Peyer's patch (tissue), 4 donors: ENCODE results near the gene EFS. TPM values are rescaled to one million over a fixed set of nuclear protein-coding genes. Genes with fewer than 3 reads are reported as not detected.
A peak's percentile ranks its signal among the peaks of the same experiment; 100 is the strongest.

ENCODE experiments used
- DNase-seq, 3 donors: peaks; one replicate each; pipeline ENCODE4 v3.0.0-alpha.2; 2017 to 2019
- H3K27ac ChIP-seq, 4 donors: fragments of 200-600 bp; sonication (generic); one replicate each; pipeline ENCODE4 v1.5.1; 2016 to 2019
- H3K27me3 ChIP-seq, 2 donors: fragments of 200-600 bp; sonication (generic); one replicate each; pipeline ENCODE4 v1.5.1; 2019
- H3K36me3 ChIP-seq, 3 donors: fragments of 200-600 bp; sonication (generic); one replicate each; pipeline ENCODE4 v1.5.1; 2016 to 2019
- H3K4me1 ChIP-seq, 4 donors: fragments of 200-600 bp; sonication (generic); one replicate each; pipeline ENCODE4 v1.5.1; 2016 to 2019
- H3K4me3 ChIP-seq, 4 donors: fragments of 200-600 bp; sonication (generic); 1 replicate in 3 of 4; 2 replicates in 1 of 4; pipeline ENCODE4 v1.5.1; 2016 to 2019; ENCODE audit warnings: mild to moderate bottlenecking in 1 of 4
- H3K9me3 ChIP-seq, 4 donors: fragments of 200-600 bp; sonication (generic); one replicate each; pipeline ENCODE4 v1.5.1; 2016 to 2019; ENCODE audit warnings: mild to moderate bottlenecking in 1 of 4
- POLR2A ChIP-seq, 2 donors: fragments of 450-650 bp; IDR thresholded peaks; one replicate each; pipeline ENCODE4 v1.5.1; 2017; ENCODE audit warnings: antibody characterized with exemption in 2 of 2, mild to moderate bottlenecking in 2 of 2, moderate library complexity in 2 of 2
- total RNA-seq, 4 donors: library from RNA; depleted of rRNA; stranded (reverse); fragments of >200 nt; gene quantifications; one replicate each; pipeline ENCODE4 v1.1.0, GENCODE V29; 2016
- TF ChIP-seq, protein P1 (sequence below), 6 experiments: fragments of 450-650 bp in 4 of 6; fragments of 200-600 bp in 2 of 6; sonication (generic) in 1 of 6; IDR thresholded peaks; one replicate each; pipeline ENCODE4 v1.5.1; 2017 to 2019; ENCODE audit warnings: antibody characterized with exemption in 6 of 6, mild to moderate bottlenecking in 3 of 6, moderate library complexity in 1 of 6

The EFS gene
- total RNA-seq, 4 donors from 2014 or later: 2.1 to 4.4 (median 4.1) TPM; not detected in 1

DNA sequence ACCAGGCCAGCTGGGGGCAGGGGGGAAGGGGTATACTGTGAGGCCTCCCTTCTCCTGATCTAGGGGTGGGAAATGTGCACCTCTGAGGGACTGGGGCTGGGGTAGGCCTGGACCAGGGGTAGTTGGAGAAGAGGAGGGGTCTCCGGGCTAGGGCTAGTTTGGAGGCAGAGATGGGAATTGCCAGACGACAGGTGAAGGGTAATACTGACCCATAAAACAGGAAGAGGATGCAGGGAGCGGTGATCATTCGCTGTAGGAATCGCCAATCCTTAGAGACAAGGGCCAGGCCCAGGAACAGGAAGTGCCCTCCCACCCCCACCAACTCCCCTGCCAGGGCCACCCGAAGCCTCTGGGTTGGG lies 16.7 kb downstream of the EFS start:
- no peak overlapping the region for H3K27ac ChIP-seq
- no peaks in the 10 kb centered on the region for H3K9me3 ChIP-seq
- TF ChIP-seq, protein P1, sequence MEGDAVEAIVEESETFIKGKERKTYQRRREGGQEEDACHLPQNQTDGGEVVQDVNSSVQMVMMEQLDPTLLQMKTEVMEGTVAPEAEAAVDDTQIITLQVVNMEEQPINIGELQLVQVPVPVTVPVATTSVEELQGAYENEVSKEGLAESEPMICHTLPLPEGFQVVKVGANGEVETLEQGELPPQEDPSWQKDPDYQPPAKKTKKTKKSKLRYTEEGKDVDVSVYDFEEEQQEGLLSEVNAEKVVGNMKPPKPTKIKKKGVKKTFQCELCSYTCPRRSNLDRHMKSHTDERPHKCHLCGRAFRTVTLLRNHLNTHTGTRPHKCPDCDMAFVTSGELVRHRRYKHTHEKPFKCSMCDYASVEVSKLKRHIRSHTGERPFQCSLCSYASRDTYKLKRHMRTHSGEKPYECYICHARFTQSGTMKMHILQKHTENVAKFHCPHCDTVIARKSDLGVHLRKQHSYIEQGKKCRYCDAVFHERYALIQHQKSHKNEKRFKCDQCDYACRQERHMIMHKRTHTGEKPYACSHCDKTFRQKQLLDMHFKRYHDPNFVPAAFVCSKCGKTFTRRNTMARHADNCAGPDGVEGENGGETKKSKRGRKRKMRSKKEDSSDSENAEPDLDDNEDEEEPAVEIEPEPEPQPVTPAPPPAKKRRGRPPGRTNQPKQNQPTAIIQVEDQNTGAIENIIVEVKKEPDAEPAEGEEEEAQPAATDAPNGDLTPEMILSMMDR (IDR thresholded peaks at IDR 0.05): no peak
- TF ChIP-seq POLR2A (IDR thresholded peaks at IDR 0.05): no peak
- peaks cover 0 to 6% of the 10 kb centered on the region in 2 donors for H3K27me3 ChIP-seq
- DNase-seq: peak in 1 of 3 donors; percentile 21
- no peaks in the 10 kb centered on the region for H3K36me3 ChIP-seq
- H3K4me3 ChIP-seq: no peak overlapping the region
- peaks cover 0 to 16% (median 6%) of the 10 kb centered on the region in 4 donors for H3K4me1 ChIP-seq

DNA sequence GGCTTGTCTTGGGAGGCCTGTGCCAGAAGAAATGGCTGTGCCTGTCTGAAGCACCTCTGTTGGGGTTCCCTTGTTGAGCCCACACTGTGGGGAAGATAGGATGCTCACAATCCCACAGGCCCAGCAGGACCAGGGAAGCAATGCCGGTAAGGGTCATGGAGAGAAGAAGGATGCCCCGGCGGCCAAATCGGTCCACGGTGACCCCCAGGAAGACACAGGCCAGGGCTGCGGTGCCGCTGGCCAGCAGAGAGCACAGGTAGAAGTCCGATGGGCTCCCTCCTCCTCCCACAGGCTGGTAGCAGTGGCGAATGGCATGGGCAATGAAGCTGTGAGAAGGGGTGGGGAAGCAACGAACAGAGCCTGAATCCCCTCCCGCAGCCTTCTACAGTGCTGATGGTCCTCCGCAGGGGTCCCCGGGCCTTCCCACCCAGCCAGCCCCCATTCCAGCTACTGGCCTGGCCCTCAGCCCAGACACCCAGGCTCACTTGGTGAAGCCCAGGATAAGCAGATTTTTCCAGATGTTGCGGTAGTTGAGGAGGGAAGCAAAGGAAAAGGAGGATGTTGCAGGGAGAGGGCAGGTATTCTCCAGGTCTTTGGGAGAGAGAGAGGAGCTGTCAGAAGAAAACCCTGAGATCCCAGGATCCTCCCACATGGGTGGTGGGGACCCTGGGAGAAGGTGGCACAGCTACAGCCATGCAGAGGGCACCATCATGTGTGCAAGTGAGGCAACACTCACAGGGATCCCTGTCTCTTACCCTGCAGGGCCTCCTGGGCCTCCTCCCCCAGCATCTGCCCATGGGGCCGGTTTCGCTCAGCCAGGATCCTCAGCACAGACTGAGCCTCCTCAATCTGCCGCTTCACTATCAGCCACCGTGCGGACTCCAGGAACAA lies 17.3 kb downstream of the EFS start:
- peak in 1 of 3 donors; percentile 43 for DNase-seq
- Histone ChIP-seq H3K9me3 (no peaks in the 10 kb centered on the region), H3K4me1 (peaks cover 0 to 11% (median 5%) of the 10 kb centered on the region in 4 donors), H3K36me3 (no peaks in the 10 kb centered on the region), H3K27ac (no peak overlapping the region), H3K27me3 (peaks cover 0 to 6% of the 10 kb centered on the region in 2 donors), H3K4me3 (no peak overlapping the region)
- TF ChIP-seq, protein P1 (IDR thresholded peaks at IDR 0.05): no peak

DNA sequence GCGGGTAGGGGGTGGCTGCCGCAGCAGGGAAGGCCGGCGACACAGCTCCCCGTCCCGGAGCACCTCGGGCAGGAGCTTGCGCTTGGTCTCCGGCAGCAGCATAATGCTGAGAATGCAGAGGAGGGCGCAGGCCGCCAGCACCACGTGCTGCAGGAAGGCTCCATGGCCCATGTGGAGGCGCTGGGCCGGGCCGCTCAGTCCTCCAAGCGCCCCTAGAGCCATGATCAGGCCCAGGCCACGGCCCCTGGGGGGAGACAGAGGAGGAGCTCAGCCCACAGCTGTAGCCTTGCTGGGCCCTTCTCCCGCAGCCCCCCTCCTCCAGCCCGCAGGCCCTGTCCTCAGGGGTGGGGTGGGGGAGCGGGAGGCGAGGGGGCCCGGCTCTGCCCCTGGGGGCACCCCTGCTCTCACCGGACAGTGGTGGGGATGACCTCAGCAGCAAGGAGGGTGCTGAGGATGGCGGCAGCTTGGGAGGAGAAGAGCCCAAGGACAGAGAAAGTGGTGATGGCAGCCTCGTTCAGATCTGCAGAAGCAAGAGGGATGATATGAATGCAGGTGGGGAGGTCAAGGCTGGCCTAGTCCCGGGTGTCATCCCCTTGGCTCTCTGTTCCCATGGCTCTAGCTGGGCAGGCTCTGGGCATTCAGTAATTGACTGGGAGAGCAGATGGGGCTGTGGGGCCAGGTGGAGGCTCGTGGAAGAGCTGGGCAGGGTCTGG lies 18.1 kb downstream of the EFS start:
- no peak for TF ChIP-seq POLR2A (IDR thresholded peaks at IDR 0.05)
- TF ChIP-seq, protein P1 (IDR thresholded peaks at IDR 0.05): no peak
- H3K27me3 ChIP-seq: peaks cover 0 to 3% of the 10 kb centered on the region in 2 donors
- no peaks in the 10 kb centered on the region for H3K36me3 ChIP-seq
- no peak for DNase-seq
- H3K4me3 ChIP-seq: no peak overlapping the region
- no peaks in the 10 kb centered on the region for H3K9me3 ChIP-seq
- no peak overlapping the region for H3K27ac ChIP-seq
- peaks cover 0 to 3% (median 1%) of the 10 kb centered on the region in 4 donors for H3K4me1 ChIP-seq

DNA sequence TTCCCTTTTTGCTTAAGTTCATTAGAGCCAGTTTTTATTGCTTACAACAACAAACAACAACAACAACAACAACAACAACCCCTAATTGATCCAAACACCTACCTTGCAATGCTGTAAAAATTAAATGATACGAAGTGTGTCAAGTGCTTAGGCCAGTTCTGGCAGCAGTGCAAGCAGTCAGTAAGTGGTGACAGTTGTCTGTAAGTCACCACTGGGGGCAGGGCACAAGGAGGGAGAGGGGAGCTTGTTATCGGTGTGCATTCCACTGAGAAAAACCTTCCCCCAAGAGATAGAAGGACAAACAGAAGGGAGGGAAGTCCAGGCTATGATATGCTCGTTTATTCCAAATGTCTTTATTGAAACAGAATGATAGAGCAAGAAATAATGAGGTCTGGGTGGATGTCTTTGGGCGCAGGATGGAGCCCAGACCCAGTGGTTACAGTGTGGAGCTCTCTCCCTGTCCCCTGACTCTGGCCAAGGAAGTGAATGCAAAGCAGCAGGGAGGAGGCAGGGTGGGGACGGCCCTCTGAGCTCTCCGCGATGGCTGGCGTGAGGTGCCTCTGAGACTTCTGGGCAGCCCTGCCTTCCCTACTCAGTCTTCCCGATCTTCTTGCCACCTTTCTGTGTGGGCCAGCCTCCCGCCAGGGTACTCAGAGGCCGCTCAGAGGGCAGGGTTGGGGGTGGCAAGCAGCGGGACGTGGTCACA lies 18.8 kb downstream of the EFS start:
- Histone ChIP-seq H3K27me3 (no peaks in the 10 kb centered on the region), H3K27ac (no peak overlapping the region), H3K4me1 (no peaks in the 10 kb centered on the region), H3K36me3 (no peaks in the 10 kb centered on the region), H3K9me3 (no peaks in the 10 kb centered on the region), H3K4me3 (no peak overlapping the region)
- TF ChIP-seq POLR2A (IDR thresholded peaks at IDR 0.05): no peak
- TF ChIP-seq, protein P1 (IDR thresholded peaks at IDR 0.05): no peak
- DNase-seq: peak in 1 of 3 donors; percentile 28

GRCh38 chr14:23344481-23344880 lies 20.5 kb downstream of the EFS start:
- Histone ChIP-seq H3K9me3 (no peaks in the 10 kb centered on the region), H3K27ac (no peak overlapping the region), H3K4me3 (no peak overlapping the region), H3K36me3 (no peaks in the 10 kb centered on the region), H3K4me1 (no peaks in the 10 kb centered on the region), H3K27me3 (no peaks in the 10 kb centered on the region)
- TF ChIP-seq, protein P1 (IDR thresholded peaks at IDR 0.05): no peak
- TF ChIP-seq POLR2A (IDR thresholded peaks at IDR 0.05): no peak
- peak in 1 of 3 donors; percentile 14 for DNase-seq
